Liver (tissue), 9 donors: Measurements from ENCODE around the gene RPS6KA2. TPM values are rescaled to one million over a fixed set of nuclear protein-coding genes. Genes with fewer than 3 reads are reported as not detected.
A peak's percentile ranks its signal among the peaks of the same experiment; 100 is the strongest.

Source experiments
- DNase-seq: peaks from one replicate; pipeline ENCODE4 v3.0.0-alpha.2; 2017; ENCODE audit warnings: low spot score
- H3K27ac ChIP-seq, 2 donors: one replicate each; pipeline ENCODE4 v1.7.0; 2013; ENCODE audit warnings: inconsistent platforms in 2 of 2, low read length in 2 of 2, control low read depth in 1 of 2, low read depth in 1 of 2, mild to moderate bottlenecking in 1 of 2
- H3K27me3 ChIP-seq, 4 donors: one replicate each; pipeline versions ENCODE4 v1.6.1 to v1.7.0; 2013; ENCODE audit warnings: low read length in 3 of 4, inconsistent platforms in 1 of 4, mild to moderate bottlenecking in 1 of 4, moderate library complexity in 1 of 4; ENCODE audit not compliant: control insufficient read depth in 4 of 4, insufficient read depth in 4 of 4
- H3K36me3 ChIP-seq, 4 donors: one replicate each; pipeline versions ENCODE4 v1.6.1 to v1.7.0; 2013; ENCODE audit warnings: low read length in 3 of 4, mild to moderate bottlenecking in 3 of 4, low read depth in 1 of 4, moderate library complexity in 1 of 4; ENCODE audit not compliant: control insufficient read depth in 4 of 4, insufficient read depth in 3 of 4
- H3K4me1 ChIP-seq, 4 donors: one replicate each; pipeline versions ENCODE4 v1.6.1 to v1.7.0; 2013; ENCODE audit warnings: low read length in 3 of 4, mild to moderate bottlenecking in 3 of 4, moderate library complexity in 1 of 4; ENCODE audit not compliant: control insufficient read depth in 4 of 4, insufficient read depth in 4 of 4
- H3K4me3 ChIP-seq, 3 donors: one replicate each; pipeline versions ENCODE4 v1.6.1 to v1.7.0; 2013; ENCODE audit warnings: low read length in 3 of 3, control low read depth in 1 of 3, low read depth in 1 of 3, mild to moderate bottlenecking in 1 of 3
- H3K9ac ChIP-seq, 2 donors: one replicate each; pipeline ENCODE4 v1.7.0; 2013; ENCODE audit warnings: low read length in 2 of 2, mild to moderate bottlenecking in 2 of 2, moderate library complexity in 2 of 2, control low read depth in 1 of 2, low read depth in 1 of 2
- H3K9me3 ChIP-seq, 4 donors: one replicate each; pipeline versions ENCODE4 v1.6.1 to v1.7.0; 2013; ENCODE audit warnings: low read length in 3 of 4; ENCODE audit not compliant: control insufficient read depth in 4 of 4
- FOXA1 ChIP-seq: IDR thresholded peaks from 2 replicates; pipeline ENCODE4 v1.6.1; 2016; ENCODE audit warnings: antibody characterized with exemption
- GABPA ChIP-seq, 2 donors: IDR thresholded peaks in 1 of 2; conservative IDR thresholded peaks in 1 of 2; 2 replicates each; pipeline ENCODE4 v1.6.1; 2016; ENCODE audit warnings: antibody characterized with exemption in 2 of 2, mild to moderate bottlenecking in 1 of 2, moderate library complexity in 1 of 2
- HNF4A ChIP-seq, 2 donors: conservative IDR thresholded peaks; 2 replicates each; pipeline ENCODE4 v1.6.1; 2016; ENCODE audit warnings: antibody characterized with exemption in 2 of 2, mild to moderate bottlenecking in 2 of 2
- RAD21 ChIP-seq, 2 donors: IDR thresholded peaks; 2 replicates each; pipeline ENCODE4 v1.6.1; 2016; ENCODE audit warnings: antibody characterized with exemption in 2 of 2, mild to moderate bottlenecking in 2 of 2
- RXRA ChIP-seq, 2 donors: IDR thresholded peaks; 2 replicates each; pipeline ENCODE4 v1.6.1; 2017 to 2018; ENCODE audit warnings: antibody characterized with exemption in 2 of 2, mild to moderate bottlenecking in 1 of 2
- TAF1 ChIP-seq: conservative IDR thresholded peaks from 2 replicates; pipeline ENCODE4 v1.6.1; 2016; ENCODE audit warnings: antibody characterized with exemption, mild to moderate bottlenecking
- WGBS: extraction: QIAGEN DNeasy Blood & Tissue Kit; methylation state at CpG from one replicate; pipeline ENCODE4 v1.1.7; 2013; 5-methylcytosine and 5-hydroxymethylcytosine counted together
- polyA plus RNA-seq, 2 donors: library from polyadenylated mRNA; stranded (reverse) in 1 of 2; unstranded in 1 of 2; fragments of 200-250 nt in 1 of 2; fragments of >200 nt in 1 of 2; fragmentation: Nextera tagmentation in 1 of 2; extraction: Ambion mirVana in 1 of 2; gene quantifications; one replicate each; pipeline versions ENCODE4 v1.2.1 to v1.2.3, GENCODE V29; 2013 to 2015
- total RNA-seq, 2 donors: library from RNA; depleted of rRNA; stranded (reverse); fragments of >200 nt; gene quantifications; one replicate each; pipeline ENCODE4 v1.2.3, GENCODE V29; 2014
- TF ChIP-seq, protein P1 (sequence below): IDR thresholded peaks from 2 replicates; pipeline ENCODE4 v1.6.1; 2016; ENCODE audit warnings: antibody characterized with exemption
- TF ChIP-seq, protein P2 (sequence below): fragments of 150-350 bp; IDR thresholded peaks from 2 replicates; pipeline ENCODE4 v1.5.1; 2017; ENCODE audit warnings: improper control_type of control experiment, low read depth, low read length; ENCODE audit not compliant: missing input control
- TF ChIP-seq, protein P3 (sequence below): IDR thresholded peaks from 2 replicates; pipeline ENCODE4 v1.6.1; 2016; ENCODE audit warnings: antibody characterized with exemption
- TF ChIP-seq, protein P4 (sequence below): IDR thresholded peaks from 2 replicates; pipeline ENCODE4 v1.6.1; 2016; ENCODE audit warnings: antibody characterized with exemption, mild to moderate bottlenecking
- donor health status: healthy.
- donor health status: healthy.
- donor health status: healthy.
- donor health status: healthy.
- donor health status: healthy.

The RPS6KA2 gene
- total and polyA plus RNA-seq, 4 donors: 2.5 to 9.0 (median 5.0) TPM

DNA sequence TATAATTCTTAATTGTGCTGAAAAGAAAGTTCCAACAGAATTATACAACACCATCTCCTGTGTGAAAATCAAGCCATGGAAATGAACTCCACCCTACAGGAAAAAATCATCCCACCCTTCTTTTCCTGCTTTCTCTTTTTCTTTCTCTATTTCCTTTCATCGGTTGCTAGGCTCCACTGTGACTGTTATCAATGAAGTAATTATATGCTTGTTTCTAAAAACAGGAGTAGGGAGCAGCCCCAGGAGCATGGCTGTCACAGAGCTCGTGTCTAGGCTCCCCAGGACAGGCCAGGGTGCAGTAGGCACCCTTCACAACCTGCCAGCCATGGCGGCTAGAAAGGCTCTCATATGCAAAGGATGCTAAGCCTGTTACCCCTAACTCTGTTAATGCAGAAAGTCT is 257.3 kb downstream of the RPS6KA2 start:
- H3K9ac ChIP-seq: no peak overlapping the region
- H3K27ac ChIP-seq: no peak overlapping the region
- DNase-seq: no peak
- no peaks in the 10 kb centered on the region for H3K27me3 ChIP-seq
- H3K4me1 ChIP-seq: peaks cover 3 to 15% (median 10%) of the 10 kb centered on the region in 4 donors
- H3K4me3 ChIP-seq: no peak overlapping the region
- no peaks in the 10 kb centered on the region for H3K9me3 ChIP-seq
- peaks cover 3 to 15% (median 10%) of the 10 kb centered on the region in 4 donors for H3K36me3 ChIP-seq
- TF ChIP-seq RAD21 (IDR thresholded peaks at IDR 0.05) (no peak), GABPA (IDR thresholded peaks at IDR 0.05 in 1 of 2, conservative IDR thresholded peaks at IDR 0.05 in 1 of 2) (no peak), HNF4A (conservative IDR thresholded peaks at IDR 0.05) (no peak), FOXA1 (no peak)
- WGBS: 84% methylated on average over 3 of the region's 3 CpGs

DNA sequence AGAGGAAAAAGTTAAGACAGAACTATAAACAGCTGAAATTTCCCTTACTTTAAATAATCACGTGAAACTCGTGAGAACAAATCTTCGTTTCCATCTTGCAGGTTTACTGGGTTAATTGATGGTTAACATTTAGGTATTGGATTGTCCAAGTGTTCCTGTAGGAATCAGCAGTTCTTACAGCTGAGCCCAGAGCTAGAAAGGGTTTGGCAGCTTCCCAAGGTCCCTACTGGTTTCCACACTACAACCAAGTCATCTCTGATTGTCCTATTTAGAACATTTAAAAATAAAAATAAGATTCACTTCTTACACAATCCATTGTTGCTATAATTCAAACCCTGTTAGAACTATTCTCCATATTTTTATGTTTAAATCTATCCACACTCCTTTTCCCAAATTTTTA is 260.1 kb downstream of the RPS6KA2 start:
- H3K4me1 ChIP-seq: peaks cover 6 to 26% (median 16%) of the 10 kb centered on the region in 4 donors
- no peak overlapping the region for H3K27ac ChIP-seq
- no peak for TF ChIP-seq TAF1
- no peak for TF ChIP-seq RXRA (IDR thresholded peaks at IDR 0.05)
- TF ChIP-seq, protein P1, sequence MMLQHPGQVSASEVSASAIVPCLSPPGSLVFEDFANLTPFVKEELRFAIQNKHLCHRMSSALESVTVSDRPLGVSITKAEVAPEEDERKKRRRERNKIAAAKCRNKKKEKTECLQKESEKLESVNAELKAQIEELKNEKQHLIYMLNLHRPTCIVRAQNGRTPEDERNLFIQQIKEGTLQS: no peak
- TF ChIP-seq, protein P2, sequence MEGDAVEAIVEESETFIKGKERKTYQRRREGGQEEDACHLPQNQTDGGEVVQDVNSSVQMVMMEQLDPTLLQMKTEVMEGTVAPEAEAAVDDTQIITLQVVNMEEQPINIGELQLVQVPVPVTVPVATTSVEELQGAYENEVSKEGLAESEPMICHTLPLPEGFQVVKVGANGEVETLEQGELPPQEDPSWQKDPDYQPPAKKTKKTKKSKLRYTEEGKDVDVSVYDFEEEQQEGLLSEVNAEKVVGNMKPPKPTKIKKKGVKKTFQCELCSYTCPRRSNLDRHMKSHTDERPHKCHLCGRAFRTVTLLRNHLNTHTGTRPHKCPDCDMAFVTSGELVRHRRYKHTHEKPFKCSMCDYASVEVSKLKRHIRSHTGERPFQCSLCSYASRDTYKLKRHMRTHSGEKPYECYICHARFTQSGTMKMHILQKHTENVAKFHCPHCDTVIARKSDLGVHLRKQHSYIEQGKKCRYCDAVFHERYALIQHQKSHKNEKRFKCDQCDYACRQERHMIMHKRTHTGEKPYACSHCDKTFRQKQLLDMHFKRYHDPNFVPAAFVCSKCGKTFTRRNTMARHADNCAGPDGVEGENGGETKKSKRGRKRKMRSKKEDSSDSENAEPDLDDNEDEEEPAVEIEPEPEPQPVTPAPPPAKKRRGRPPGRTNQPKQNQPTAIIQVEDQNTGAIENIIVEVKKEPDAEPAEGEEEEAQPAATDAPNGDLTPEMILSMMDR: no peak
- DNase-seq: no peak
- no peaks in the 10 kb centered on the region for H3K27me3 ChIP-seq
- H3K4me3 ChIP-seq: no peak overlapping the region
- H3K9me3 ChIP-seq: no peaks in the 10 kb centered on the region
- peaks cover 11 to 24% (median 20%) of the 10 kb centered on the region in 4 donors for H3K36me3 ChIP-seq
- WGBS: 95% methylated on average over 3 of the region's 3 CpGs
- H3K9ac ChIP-seq: no peak overlapping the region

DNA sequence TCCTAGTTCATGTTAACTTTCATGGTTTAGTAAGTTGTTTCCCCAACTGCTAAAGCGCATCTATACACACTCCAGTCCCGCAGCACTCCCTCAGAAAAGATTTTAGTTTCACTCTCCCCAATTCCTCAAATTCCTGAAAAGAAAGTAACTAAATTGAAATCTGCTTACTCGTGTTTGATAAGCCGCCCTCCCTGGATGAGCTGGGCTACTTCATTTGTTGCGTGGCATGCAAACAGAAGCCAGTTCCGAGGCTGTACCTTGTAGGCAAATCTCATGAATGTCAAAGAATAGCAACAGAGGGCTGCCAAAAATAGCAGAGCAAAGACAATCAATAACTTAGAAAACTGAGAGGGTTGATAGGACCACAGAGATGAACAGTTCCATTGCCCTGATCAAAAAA is 261.2 kb downstream of the RPS6KA2 start:
- WGBS: 49% methylated on average over 6 of the region's 6 CpGs
- H3K27ac ChIP-seq: peak overlapping the region in 1 of 2 donors; percentile 13
- DNase-seq: no peak

More for the DNA sequence above, 261.2 kb downstream of the RPS6KA2 start:
- Histone ChIP-seq H3K36me3 (peaks cover 11 to 24% (median 20%) of the 10 kb centered on the region in 4 donors), H3K27me3 (no peaks in the 10 kb centered on the region), H3K9ac (no peak overlapping the region), H3K4me1 (peaks cover 8 to 29% (median 20%) of the 10 kb centered on the region in 4 donors), H3K9me3 (no peaks in the 10 kb centered on the region), H3K4me3 (no peak overlapping the region)
- TF ChIP-seq, protein P3, sequence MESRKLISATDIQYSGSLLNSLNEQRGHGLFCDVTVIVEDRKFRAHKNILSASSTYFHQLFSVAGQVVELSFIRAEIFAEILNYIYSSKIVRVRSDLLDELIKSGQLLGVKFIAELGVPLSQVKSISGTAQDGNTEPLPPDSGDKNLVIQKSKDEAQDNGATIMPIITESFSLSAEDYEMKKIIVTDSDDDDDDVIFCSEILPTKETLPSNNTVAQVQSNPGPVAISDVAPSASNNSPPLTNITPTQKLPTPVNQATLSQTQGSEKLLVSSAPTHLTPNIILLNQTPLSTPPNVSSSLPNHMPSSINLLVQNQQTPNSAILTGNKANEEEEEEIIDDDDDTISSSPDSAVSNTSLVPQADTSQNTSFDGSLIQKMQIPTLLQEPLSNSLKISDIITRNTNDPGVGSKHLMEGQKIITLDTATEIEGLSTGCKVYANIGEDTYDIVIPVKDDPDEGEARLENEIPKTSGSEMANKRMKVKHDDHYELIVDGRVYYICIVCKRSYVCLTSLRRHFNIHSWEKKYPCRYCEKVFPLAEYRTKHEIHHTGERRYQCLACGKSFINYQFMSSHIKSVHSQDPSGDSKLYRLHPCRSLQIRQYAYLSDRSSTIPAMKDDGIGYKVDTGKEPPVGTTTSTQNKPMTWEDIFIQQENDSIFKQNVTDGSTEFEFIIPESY: no peak
- TF ChIP-seq, protein P4, sequence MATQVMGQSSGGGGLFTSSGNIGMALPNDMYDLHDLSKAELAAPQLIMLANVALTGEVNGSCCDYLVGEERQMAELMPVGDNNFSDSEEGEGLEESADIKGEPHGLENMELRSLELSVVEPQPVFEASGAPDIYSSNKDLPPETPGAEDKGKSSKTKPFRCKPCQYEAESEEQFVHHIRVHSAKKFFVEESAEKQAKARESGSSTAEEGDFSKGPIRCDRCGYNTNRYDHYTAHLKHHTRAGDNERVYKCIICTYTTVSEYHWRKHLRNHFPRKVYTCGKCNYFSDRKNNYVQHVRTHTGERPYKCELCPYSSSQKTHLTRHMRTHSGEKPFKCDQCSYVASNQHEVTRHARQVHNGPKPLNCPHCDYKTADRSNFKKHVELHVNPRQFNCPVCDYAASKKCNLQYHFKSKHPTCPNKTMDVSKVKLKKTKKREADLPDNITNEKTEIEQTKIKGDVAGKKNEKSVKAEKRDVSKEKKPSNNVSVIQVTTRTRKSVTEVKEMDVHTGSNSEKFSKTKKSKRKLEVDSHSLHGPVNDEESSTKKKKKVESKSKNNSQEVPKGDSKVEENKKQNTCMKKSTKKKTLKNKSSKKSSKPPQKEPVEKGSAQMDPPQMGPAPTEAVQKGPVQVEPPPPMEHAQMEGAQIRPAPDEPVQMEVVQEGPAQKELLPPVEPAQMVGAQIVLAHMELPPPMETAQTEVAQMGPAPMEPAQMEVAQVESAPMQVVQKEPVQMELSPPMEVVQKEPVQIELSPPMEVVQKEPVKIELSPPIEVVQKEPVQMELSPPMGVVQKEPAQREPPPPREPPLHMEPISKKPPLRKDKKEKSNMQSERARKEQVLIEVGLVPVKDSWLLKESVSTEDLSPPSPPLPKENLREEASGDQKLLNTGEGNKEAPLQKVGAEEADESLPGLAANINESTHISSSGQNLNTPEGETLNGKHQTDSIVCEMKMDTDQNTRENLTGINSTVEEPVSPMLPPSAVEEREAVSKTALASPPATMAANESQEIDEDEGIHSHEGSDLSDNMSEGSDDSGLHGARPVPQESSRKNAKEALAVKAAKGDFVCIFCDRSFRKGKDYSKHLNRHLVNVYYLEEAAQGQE: no peak
